GM21786 (cell line): Measurements from ENCODE around the gene HMG20A.

ENCODE experiments used
- ATAC-seq: cut with Tn5 transposase; IDR thresholded peaks from one replicate; pipeline ENCODE4 v1.9.1; 2021; ENCODE audit not compliant: unreplicated experiment

The HMG20A gene

GRCh38 chr15:77532846-77533245, 112.2 kb downstream of the HMG20A start:
- no peak for ATAC-seq

DNA sequence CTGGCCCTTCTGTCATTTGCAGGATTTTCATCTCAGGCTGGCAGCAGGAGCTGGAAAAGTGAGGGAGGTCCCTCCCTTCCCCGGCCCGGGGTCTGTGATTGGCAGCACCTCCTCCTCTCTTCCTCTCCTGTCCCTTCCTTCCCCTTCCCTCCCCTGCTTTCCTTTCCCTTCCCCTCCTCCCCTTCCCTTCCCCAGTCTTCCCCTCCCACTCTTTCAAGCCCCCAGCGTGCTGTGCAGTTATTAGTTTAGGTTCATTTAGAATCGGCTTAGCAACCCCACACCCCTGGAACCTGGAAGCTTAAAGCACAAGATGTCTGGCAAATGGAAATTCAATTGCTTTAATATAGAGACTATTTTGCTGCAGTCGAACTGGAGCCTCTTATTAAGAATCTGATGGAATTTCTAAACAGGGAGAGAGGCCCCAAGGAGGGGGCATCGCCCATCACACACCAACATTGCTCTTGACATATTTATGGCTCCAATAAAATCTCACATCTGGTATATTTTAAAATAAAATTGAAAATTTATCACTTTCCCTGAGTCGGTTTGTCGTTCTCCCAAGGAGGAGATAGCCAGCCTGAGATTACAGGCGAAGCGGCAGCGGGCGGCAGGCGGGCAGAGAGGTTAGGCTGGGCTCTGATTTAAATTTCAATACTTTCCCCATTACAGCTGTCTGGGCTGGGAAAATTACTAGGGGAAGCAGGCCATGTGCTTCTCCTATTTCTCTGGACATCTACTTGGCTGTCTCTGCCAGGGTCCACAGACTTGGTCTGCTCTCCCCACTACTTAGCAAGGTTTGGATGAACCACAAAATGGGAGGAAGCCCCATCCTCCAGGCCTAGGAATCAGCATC, 113.1 kb downstream of the HMG20A start:
- ATAC-seq = no peak
